ENCODE data around the gene SEMA3C. TPM values are rescaled to one million over a fixed set of nuclear protein-coding genes. Genes with fewer than 3 reads are reported as not detected.

SEMA3C gene
- total RNA-seq, 2 donors from 2014 or later = 66.4 to 147 TPM

DNA sequence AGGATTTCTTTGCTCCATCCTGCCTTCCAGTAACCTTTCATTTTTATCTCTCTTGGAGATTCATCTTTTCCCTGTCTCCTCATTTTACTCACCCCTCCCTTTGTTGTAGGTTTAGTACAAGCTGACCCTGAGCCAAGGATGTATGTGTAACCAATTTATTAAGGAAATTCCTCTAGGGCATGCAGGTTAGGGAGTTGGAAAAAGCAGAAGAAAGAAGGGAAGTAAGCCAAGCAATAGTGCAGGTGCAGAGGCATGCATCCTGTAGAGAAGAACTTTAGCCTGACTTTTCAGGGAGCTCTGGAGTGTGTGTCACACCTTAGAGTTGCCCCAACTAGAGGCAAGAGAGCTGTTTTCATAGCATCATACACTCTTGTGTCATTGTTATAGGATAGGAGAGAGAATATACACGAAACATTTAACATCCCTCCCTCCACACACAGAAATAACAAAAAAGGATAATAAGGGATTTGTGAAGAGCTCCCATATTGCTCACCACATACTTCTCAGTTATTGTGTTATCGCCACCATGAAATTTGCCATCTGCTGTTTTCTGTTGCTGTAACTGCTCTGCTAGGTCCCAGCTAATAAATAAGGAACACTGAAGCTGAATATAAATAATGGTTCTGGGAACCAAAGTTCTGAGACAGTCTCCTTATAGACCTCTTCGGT lies 21.8 kb upstream of the SEMA3C start:
- no peak for DNase-seq (ENCODE audit: low spot score)
- Histone ChIP-seq H3K36me3 (no peaks in the 10 kb centered on the region), H3K4me3 (no peak overlapping the region), H3K4me1 (replicated peaks) (no peaks in the 10 kb centered on the region), H3K9me3 (no peaks in the 10 kb centered on the region), H3K27ac (no peak overlapping the region), H3K27me3 (replicated peaks; ENCODE audit: insufficient read depth) (no peaks in the 10 kb centered on the region)
- WGBS = 84% methylated on average over 3 of the region's 3 CpGs
- intact Hi-C loops (cut with DNase I) = no loop called here
- TF ChIP-seq, protein P1, sequence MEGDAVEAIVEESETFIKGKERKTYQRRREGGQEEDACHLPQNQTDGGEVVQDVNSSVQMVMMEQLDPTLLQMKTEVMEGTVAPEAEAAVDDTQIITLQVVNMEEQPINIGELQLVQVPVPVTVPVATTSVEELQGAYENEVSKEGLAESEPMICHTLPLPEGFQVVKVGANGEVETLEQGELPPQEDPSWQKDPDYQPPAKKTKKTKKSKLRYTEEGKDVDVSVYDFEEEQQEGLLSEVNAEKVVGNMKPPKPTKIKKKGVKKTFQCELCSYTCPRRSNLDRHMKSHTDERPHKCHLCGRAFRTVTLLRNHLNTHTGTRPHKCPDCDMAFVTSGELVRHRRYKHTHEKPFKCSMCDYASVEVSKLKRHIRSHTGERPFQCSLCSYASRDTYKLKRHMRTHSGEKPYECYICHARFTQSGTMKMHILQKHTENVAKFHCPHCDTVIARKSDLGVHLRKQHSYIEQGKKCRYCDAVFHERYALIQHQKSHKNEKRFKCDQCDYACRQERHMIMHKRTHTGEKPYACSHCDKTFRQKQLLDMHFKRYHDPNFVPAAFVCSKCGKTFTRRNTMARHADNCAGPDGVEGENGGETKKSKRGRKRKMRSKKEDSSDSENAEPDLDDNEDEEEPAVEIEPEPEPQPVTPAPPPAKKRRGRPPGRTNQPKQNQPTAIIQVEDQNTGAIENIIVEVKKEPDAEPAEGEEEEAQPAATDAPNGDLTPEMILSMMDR (IDR thresholded peaks at IDR 0.05) = no peak
- no peak for TF ChIP-seq POLR2A (IDR thresholded peaks at IDR 0.05)
- no peak for TF ChIP-seq POLR2AphosphoS5 (IDR thresholded peaks at IDR 0.05)

DNA sequence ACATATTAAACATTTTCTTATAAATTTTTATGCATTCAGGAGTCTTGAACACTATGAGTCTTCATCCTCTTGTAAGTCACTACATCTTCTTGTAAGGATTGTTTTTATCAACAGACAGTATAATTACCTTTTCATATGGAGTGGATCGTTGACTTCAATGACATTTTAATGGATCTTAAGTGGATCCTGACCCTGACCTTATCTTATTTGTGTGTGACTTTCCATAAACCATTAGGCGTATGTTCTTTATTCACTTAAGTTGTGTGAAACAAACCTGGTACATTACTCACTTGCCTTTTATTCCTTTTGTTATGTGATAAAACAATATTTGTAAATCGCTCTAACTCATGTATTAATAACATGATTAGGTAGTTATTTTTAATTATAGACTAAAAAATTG lies 18.5 kb upstream of the SEMA3C start:
- H3K4me1 ChIP-seq (replicated peaks) = no peaks in the 10 kb centered on the region
- intact Hi-C loops (cut with DNase I) = no loop called here
- TF ChIP-seq POLR2A (IDR thresholded peaks at IDR 0.05) = no peak
- no peak for TF ChIP-seq POLR2AphosphoS5 (IDR thresholded peaks at IDR 0.05)
- TF ChIP-seq, protein P1 (IDR thresholded peaks at IDR 0.05) = no peak
- no peaks in the 10 kb centered on the region for H3K36me3 ChIP-seq
- no peak overlapping the region for H3K4me3 ChIP-seq
- no peaks in the 10 kb centered on the region for H3K9me3 ChIP-seq
- WGBS = 73% methylated on average over 3 of the region's 3 CpGs
- no peak for DNase-seq (ENCODE audit: low spot score)
- no peaks in the 10 kb centered on the region for H3K27me3 ChIP-seq (replicated peaks; ENCODE audit: insufficient read depth)
- H3K27ac ChIP-seq = no peak overlapping the region

DNA sequence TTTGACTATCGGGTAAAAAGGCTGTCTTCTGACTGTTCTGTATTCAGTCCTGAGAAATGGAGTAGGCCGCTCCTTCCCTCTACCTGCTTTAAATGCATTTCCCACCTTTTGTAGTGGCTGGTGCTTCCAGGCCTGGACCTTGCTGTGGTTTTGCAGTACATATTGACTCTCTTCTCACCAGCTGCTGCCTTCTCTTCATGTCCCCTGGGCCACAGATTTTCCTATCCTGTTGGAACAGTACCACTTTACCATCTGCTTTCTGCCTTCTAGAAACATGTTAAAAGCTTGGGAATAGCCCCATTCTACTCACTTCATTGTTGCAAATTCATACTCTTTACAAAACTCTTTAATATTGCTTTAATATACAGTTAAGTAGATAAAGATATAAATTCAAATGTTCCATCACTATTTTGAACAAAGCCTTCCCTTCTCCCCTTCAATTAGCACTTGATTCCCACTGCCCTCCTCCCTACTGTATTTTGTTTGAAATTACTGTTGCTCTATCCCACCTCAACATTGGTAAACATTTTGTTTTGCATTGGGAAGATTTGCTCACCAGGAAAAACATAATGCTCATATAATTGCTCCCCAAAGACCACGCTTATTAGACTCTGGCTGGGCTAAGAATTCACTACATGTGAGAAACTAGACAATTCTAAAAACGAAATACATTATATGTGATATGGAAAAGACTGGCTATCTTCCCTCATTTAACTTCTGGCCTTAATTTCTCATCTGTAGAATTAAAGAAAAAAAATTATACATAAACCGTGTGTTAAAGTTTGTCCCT lies 17.3 kb upstream of the SEMA3C start:
- Histone ChIP-seq H3K36me3 (no peaks in the 10 kb centered on the region), H3K9me3 (no peaks in the 10 kb centered on the region), H3K4me3 (no peak overlapping the region), H3K27ac (no peak overlapping the region), H3K27me3 (replicated peaks; ENCODE audit: insufficient read depth) (no peaks in the 10 kb centered on the region), H3K4me1 (replicated peaks) (no peaks in the 10 kb centered on the region)
- 93% methylated on average over 5 of the region's 5 CpGs for WGBS
- no peak for DNase-seq (ENCODE audit: low spot score)
- TF ChIP-seq POLR2AphosphoS5 (IDR thresholded peaks at IDR 0.05) (no peak), POLR2A (IDR thresholded peaks at IDR 0.05) (no peak)
- TF ChIP-seq, protein P1 (IDR thresholded peaks at IDR 0.05) = no peak
- intact Hi-C loops (cut with DNase I) = no loop called here

DNA sequence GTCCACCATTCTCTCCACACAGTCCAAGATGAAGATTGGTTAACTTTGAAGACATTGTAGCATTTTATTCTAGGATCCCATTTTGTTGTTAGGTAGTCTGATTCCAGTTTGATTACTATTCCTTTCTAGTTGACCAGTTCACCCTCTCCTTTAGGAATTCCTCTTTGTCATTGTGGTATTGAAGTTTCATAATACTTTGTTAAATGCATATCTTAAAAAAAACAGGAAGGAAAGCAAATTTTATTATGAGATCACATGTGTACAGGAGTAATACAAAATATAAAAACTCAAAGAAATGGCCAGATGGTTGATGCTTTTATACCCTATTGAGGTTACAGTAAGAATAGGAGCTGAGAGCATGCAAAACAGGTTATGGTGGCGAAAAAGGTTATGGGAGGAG lies 15.5 kb upstream of the SEMA3C start:
- H3K9me3 ChIP-seq = no peaks in the 10 kb centered on the region
- H3K27me3 ChIP-seq (replicated peaks; ENCODE audit: insufficient read depth) = no peaks in the 10 kb centered on the region
- no peak for TF ChIP-seq POLR2A (IDR thresholded peaks at IDR 0.05)
- 85% methylated on average over 1 of the region's 1 CpG for WGBS
- no peak overlapping the region for H3K27ac ChIP-seq
- DNase-seq (ENCODE audit: low spot score) = no peak
- no peaks in the 10 kb centered on the region for H3K36me3 ChIP-seq
- intact Hi-C loops (cut with DNase I) = no loop called here
- H3K4me1 ChIP-seq (replicated peaks) = no peaks in the 10 kb centered on the region
- H3K4me3 ChIP-seq = no peak overlapping the region

DNA sequence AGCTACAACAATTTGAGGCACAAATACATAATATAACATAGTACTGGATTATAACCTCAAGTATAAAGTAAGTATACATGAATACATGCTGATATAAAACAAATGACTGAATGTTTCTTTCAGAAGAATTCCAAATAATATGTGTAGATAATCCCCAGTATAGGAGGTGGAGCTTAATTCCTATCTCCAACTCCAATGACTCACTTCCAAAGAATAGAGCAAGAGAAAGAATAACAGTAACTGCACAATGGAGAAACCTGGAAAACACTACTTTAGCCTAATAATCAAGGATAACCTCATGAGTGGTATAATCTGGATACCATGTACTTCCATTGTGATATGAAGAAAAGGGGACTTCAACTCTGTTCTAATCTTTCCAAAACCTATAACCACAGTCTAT lies 13.7 kb upstream of the SEMA3C start:
- Histone ChIP-seq H3K36me3 (no peaks in the 10 kb centered on the region), H3K9me3 (no peaks in the 10 kb centered on the region), H3K27ac (no peak overlapping the region), H3K4me3 (no peak overlapping the region), H3K27me3 (replicated peaks; ENCODE audit: insufficient read depth) (no peaks in the 10 kb centered on the region), H3K4me1 (replicated peaks) (no peaks in the 10 kb centered on the region)
- no peak for DNase-seq (ENCODE audit: low spot score)
- intact Hi-C loops (cut with DNase I) = no loop called here
- no peak for TF ChIP-seq POLR2AphosphoS5 (IDR thresholded peaks at IDR 0.05)
- TF ChIP-seq POLR2A (IDR thresholded peaks at IDR 0.05) = no peak
- TF ChIP-seq, protein P1 (IDR thresholded peaks at IDR 0.05) = no peak

Data from prostate gland (tissue), 2 donors.